Memory B cell (primary cell): ENCODE measurements around the gene LSM2.
"Not testable (repeated sequence)": the region's sequence is repeated elsewhere in the genome, so short reads cannot be mapped to it uniquely, and the experiment has no call there.

Experiments
- ATAC-seq: fragments of 150-1000 bp; cut with Tn5 transposase; 2 replicates; pipeline ENCODE4 v1.10.0; 2021; ENCODE audit warnings: low read depth, mild to moderate bottlenecking, moderate library complexity
- DNase-seq, 2 donors: peaks; one replicate each; pipeline ENCODE4 v3.0.0; 2022; ENCODE audit warnings: low spot score in 2 of 2
- H3K27ac Mint-ChIP-seq: one replicate; pipeline ENCODE4 v1.8.0; 2022; ENCODE audit warnings: mild to moderate bottlenecking, moderate library complexity, mixed read lengths
- H3K27me3 Mint-ChIP-seq: one replicate; pipeline ENCODE4 v1.8.0; 2022; ENCODE audit warnings: mixed read lengths
- H3K36me3 Mint-ChIP-seq: one replicate; pipeline ENCODE4 v1.8.0; 2022; ENCODE audit warnings: mild to moderate bottlenecking, mixed read lengths
- H3K4me1 Mint-ChIP-seq: one replicate; pipeline ENCODE4 v1.8.0; 2022; ENCODE audit warnings: mixed read lengths
- H3K4me3 Mint-ChIP-seq: one replicate; pipeline ENCODE4 v1.8.0; 2022; ENCODE audit warnings: mild to moderate bottlenecking, moderate library complexity, mixed read lengths
- H3K9me3 Mint-ChIP-seq: one replicate; pipeline ENCODE4 v1.8.0; 2022; ENCODE audit warnings: mixed read lengths

The LSM2 gene

DNA sequence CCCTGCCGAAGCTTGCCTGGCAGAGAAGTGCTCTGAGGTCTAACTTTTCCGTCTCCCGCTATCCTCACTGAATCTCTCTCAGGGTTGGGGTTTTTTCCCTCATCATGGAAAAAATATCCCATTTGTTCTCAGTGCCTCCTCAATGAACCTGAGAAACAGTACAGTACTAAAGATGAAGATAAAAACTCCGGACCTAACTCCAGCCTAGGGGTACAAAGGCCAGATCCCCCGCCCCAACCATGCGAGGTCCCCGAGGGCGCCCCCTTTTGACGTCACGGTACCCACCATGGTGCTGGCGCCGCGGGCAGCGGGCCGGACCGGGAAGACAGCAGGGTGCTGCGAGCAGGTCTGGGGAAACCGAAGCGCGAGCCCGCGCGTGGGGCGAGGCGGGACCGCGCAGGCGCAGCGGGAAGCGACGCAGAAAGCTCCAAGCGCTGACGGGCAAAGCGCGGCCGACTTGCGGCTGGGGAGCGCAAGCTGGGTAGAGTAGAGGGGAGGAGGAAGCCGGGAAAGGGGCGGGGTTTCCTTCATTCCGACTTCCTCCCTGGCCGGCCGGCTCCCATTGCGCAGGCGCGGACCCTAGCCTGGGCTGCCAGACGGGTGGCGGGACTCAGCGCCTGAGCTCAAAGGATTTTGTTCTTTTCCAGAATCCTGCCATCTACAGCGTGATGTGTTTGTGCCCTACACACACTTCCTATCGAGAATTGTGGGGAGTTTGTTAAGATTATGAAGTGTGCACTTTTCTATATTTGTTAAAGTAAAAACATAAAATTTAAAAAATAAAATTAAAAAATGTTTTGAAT, at the start of gene LSM2:
TSS of gene LSM2 (minus strand) at position 497 of the 803 bp plus-strand sequence. CDS start at position 288, 209 bp downstream.
- no peaks in the 10 kb centered on the region for H3K27me3 Mint-ChIP-seq
- H3K27ac Mint-ChIP-seq = peak within 1 kb of the TSS; percentile 93
- peak within 1 kb of the TSS; percentile 88 for H3K4me3 Mint-ChIP-seq
- peaks cover 10% of the 10 kb centered on the region for H3K36me3 Mint-ChIP-seq
- H3K4me1 Mint-ChIP-seq = peaks cover 13% of the 10 kb centered on the region
- ATAC-seq = peak; percentile 97
- H3K9me3 Mint-ChIP-seq = no peaks in the 10 kb centered on the region
- peak; percentile 92 to 95 for DNase-seq

DNA sequence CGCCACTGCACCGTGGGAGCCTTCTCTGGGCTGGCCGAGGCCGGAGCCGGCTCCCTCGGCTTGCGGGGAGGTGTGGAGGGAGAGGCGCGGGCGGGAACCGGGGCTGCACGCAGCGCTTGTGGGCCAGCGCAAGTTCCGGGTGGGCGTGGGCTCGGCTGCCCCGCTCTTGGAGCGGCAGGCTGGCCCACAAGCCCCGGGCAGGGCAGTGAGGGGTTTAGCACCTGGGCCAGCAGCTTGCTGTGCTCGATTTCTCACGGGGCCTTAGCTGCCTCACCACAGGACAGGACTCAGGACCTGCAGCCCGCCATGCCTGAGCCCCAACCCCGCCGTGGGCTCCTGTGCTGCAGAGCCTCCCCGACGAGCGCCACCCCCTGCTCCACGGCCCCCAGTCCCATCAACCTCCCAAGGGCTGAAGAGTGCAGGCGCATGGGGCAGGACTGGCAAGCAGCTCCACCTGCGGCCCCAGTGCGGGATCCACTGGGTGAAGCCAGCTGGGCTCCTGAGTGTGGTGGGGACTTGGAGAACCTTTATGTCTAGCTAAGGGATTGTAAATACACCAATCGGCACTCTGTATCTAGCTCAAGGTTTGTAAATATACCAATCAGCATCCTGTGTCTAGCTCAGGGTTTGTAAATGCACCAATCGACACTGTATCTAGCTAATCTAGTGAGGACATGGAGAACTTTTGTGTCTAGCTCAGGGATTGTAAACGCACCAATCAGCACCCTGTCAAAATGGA, 45.4 kb upstream of the LSM2 start:
- ATAC-seq, H3K27me3 Mint-ChIP-seq, H3K4me3 Mint-ChIP-seq, H3K36me3 Mint-ChIP-seq, H3K27ac Mint-ChIP-seq, H3K9me3 Mint-ChIP-seq, DNase-seq, H3K4me1 Mint-ChIP-seq: not testable (repeated sequence)

DNA sequence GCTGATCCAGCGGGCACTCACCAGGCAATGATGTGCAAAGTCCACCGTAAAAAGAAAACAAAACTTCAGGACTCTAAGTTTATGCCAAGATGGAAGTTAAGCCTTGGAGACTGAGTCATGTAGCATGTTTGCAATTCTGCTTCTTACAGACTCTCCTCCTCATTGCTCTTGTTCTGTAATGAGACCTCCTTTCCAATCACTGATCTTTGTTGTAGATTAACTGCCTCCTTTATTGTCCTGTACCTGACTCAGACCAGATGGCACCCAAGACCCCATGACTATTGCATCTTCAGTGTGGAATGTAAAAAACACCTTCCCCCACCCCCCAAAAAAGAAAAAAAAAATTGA, 44.7 kb upstream of the LSM2 start:
- DNase-seq (no peak), ATAC-seq (no peak)
- no peaks in the 10 kb centered on the region for H3K9me3 Mint-ChIP-seq
- H3K4me3 Mint-ChIP-seq = no peak overlapping the region
- H3K27ac Mint-ChIP-seq = no peak overlapping the region
- no peaks in the 10 kb centered on the region for H3K27me3 Mint-ChIP-seq
- H3K4me1 Mint-ChIP-seq = no peaks in the 10 kb centered on the region
- peaks cover 2% of the 10 kb centered on the region for H3K36me3 Mint-ChIP-seq

DNA sequence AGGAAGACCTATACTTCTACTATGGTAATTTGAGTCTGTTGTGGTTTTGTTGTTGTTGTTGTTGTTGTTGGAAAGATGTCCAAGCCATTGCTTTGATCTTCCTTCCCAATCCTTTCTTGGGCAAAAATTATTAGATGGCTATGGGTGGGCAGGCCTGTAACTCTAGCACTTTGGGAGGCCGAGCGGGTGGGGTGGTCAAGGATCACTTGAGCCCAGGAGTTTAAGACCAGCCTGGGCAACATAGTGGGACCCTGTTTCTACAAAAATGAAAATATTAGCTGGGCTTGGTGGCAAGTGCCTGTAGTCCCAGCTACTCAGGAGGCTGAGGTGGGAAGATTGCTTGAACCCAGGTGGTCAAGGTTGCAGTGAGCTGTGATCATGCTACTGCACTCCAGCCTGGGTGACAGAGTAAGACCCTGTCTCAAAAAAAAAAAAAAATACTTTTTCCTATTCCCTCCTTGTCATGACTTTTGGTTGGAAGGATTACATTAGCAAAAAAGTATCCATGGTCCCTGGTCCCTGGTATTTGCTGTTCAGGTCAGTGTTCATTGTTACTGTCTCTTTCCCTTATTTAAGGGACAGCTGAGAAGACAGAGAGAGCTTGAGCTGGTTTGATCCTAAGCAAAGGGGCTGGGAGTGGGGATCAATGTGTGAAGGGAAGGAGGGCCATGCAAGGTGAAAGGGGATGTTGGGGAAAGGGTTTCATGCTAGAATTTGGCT, 44.2 kb upstream of the LSM2 start:
- Mint-ChIP-seq H3K4me3 (no peak overlapping the region), H3K36me3 (peaks cover 2% of the 10 kb centered on the region), H3K27ac (no peak overlapping the region), H3K4me1 (no peaks in the 10 kb centered on the region), H3K9me3 (no peaks in the 10 kb centered on the region), H3K27me3 (no peaks in the 10 kb centered on the region)
- DNase-seq = no peak
- no peak for ATAC-seq

DNA sequence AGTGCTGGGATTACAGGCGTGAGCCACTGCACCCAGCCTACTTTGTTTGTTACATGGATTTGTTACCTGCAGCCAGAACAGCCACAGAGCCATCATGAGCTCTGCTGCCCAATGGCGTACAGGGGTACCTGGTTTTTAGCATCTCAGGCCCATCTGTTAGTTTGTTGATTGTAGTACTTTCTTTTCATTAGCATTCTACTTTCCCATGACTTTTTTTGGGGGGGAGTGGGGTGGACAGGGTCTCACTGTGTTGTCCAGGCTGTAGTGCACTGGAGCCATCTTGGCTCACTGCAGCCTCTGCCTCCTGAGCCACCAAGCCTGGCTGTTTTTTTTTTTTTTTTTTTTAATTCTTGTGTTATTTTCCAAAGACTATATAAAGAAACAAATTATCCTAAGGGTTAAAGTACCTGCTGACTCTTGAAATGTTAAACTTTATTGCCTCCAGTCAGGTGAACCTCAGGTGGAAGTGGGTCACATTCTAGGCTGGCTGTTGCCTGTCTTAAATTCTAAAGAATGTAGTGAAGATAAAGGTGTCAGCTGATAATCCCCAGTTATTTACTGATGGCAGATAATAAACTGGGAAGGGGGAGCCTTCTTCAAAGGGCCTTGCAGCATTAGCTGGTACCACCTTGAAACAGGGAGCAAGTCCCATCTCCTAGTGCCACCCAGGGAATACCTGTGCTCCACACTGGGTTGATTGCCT, 40.7 kb upstream of the LSM2 start:
- ATAC-seq = no peak
- H3K27ac Mint-ChIP-seq = no peak overlapping the region

DNA sequence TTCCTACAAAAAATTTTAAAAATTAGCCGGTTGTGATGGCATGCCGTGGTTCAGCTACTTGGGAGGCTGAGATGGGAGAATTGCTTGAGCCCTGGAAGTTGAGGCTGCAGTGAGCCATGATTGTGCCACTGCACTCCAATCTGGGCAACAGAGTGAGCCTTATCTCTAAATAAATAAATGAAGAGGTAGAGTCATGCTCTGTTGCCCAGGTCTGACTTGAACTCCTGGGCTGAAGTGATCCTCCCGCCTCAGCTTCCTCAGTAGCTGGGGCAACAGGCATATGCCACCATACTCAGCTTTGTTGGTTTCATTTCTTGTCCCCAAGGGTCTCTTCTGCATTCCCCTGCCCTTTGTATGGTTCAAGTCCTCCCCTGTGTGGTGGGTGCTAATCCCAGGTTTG, 37.7 kb upstream of the LSM2 start:
- Mint-ChIP-seq H3K27me3 (no peaks in the 10 kb centered on the region), H3K4me1 (no peaks in the 10 kb centered on the region), H3K4me3 (no peak overlapping the region), H3K36me3 (peaks cover 5% of the 10 kb centered on the region), H3K9me3 (no peaks in the 10 kb centered on the region), H3K27ac (no peak overlapping the region)
- DNase-seq = no peak
- no peak for ATAC-seq

More for the DNA sequence above, 40.7 kb upstream of the LSM2 start:
- no peaks in the 10 kb centered on the region for H3K9me3 Mint-ChIP-seq
- no peaks in the 10 kb centered on the region for H3K4me1 Mint-ChIP-seq
- DNase-seq = no peak
- peaks cover 3% of the 10 kb centered on the region for H3K36me3 Mint-ChIP-seq
- H3K4me3 Mint-ChIP-seq = no peak overlapping the region
- no peaks in the 10 kb centered on the region for H3K27me3 Mint-ChIP-seq

DNA sequence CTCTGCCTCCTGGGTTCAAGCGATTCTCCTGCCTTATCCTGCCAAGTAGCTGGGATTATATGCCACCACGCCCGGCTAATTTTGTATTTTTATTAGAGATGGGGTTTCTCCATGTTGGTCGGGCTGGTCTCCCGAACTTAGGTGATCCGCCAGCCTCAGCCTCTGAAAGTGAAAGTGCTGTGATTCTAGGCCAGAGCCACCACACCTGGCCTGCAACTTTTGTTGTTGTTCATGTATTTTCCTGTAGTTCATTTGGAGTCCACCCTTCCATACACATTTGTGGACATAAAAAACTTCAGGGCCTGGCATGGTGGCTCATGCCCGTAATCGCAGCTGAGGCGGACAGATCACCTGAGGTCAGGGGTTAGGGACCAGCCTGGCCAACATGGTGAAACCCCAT, 35.3 kb upstream of the LSM2 start:
- Mint-ChIP-seq H3K27me3 (no peaks in the 10 kb centered on the region), H3K9me3 (no peaks in the 10 kb centered on the region), H3K4me3 (no peak overlapping the region), H3K27ac (no peak overlapping the region), H3K4me1 (peaks cover 8% of the 10 kb centered on the region), H3K36me3 (peaks cover 15% of the 10 kb centered on the region)
- ATAC-seq (no peak), DNase-seq (no peak)

DNA sequence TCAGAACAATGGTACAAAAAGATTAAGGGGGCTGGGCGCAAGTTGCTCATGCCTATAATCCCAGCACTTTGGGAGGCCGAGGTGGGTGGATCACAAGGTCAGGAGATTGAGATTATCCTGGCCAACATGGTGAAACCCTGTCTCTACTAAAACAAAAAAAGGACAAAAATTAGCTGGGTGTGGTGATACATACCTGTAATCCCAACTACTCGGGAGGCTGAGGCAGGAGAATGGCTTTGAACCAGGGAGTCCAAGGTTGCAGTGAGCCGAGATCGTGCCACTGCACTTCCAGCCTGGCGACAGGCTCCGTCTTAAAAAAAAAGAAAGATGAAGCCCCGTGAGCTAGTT, 33.0 kb upstream of the LSM2 start:
- ATAC-seq, H3K27me3 Mint-ChIP-seq, H3K27ac Mint-ChIP-seq, H3K9me3 Mint-ChIP-seq, DNase-seq, H3K4me3 Mint-ChIP-seq: not testable (repeated sequence)
- H3K36me3 Mint-ChIP-seq = peaks cover 15% of the 10 kb centered on the region
- peaks cover 24% of the 10 kb centered on the region for H3K4me1 Mint-ChIP-seq

DNA sequence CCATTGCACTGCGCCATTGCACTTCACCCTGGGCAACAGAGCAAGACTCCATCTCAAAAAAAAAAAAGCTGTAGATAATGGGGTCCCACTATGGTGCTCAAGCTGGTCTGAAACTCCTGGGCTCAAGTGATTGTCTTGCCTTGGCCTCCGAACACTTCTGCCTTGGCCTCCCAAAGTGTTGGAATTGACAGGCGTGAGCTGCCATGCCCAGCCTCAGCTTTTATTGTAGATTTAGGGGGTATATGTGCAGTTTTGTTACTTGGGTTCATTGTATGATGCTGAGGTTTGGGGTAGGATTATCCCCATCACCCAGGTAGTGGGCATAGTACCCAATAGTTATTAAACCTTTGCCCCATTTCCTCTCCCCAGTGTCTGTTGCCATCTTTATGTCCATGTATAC, 32.2 kb upstream of the LSM2 start:
- no peak overlapping the region for H3K4me3 Mint-ChIP-seq
- DNase-seq (no peak), ATAC-seq (no peak)
- no peaks in the 10 kb centered on the region for H3K27me3 Mint-ChIP-seq
- H3K27ac Mint-ChIP-seq = no peak overlapping the region
- H3K4me1 Mint-ChIP-seq = peaks cover 24% of the 10 kb centered on the region
- no peaks in the 10 kb centered on the region for H3K9me3 Mint-ChIP-seq
- peaks cover 15% of the 10 kb centered on the region for H3K36me3 Mint-ChIP-seq

DNA sequence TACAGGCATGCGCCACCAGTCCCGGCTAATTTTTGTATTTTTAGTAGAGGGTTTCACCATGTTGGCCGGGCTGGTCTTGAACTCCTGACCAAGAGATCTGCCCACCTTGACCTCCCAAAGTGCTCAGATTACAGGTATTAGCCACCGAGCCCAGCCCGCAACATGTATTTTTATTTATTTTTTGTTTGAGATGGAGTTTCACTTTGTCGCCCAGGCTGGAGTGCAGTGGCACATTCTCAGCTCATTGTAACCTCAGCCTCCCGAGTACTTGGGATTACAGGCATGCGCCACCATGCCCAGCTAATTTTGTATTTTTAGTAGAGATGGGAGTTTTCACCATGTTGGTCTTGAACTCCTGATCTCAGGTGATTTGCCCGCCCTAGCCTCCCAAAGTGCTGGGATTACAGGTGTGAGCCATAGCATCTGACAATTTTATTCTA, 31.4 kb upstream of the LSM2 start:
- Mint-ChIP-seq H3K4me1 (peaks cover 24% of the 10 kb centered on the region), H3K27ac (peak overlapping the region; percentile 99), H3K36me3 (peaks cover 15% of the 10 kb centered on the region), H3K4me3 (peak overlapping the region; percentile 96)
- ATAC-seq, H3K9me3 Mint-ChIP-seq, DNase-seq, H3K27me3 Mint-ChIP-seq: not testable (repeated sequence)

DNA sequence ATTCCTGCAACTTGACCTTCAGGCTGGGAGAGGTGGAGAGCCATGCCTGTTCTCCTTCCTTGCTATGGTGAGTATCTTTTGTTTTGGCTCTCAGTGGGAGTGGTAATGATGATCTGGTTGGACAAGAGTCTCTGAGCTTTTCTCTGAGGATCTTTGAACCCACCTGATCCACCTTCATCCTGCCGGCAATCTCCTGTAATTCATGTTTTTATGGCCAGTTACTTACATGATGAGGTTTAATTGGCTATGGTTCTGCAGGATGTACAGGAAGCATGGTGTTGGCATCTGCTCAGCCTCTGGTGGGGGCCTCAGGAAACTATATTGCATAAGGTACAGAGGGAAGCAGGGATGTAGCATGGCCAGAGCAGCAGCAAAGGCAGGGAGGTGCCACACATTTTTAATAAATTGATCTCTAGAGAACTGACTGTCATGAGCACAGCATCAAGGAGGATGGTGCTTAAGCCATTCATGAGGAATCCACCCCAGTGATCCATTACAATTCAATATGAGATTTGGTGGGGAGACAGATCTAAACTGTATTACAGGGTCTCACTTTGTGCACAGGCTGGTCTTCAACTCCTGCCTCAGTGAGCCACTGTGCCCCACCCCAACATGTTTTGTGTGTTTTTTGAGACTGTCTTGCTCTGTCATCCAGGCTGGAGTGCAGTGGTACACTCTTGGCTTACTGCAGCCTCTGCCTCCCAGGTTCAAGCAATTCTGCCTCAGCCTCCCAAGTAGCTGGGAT, 30.8 kb upstream of the LSM2 start:
- no peaks in the 10 kb centered on the region for H3K27me3 Mint-ChIP-seq
- ATAC-seq = no peak
- H3K36me3 Mint-ChIP-seq = peaks cover 15% of the 10 kb centered on the region
- peaks cover 27% of the 10 kb centered on the region for H3K4me1 Mint-ChIP-seq
- H3K9me3 Mint-ChIP-seq = no peaks in the 10 kb centered on the region
- DNase-seq = no peak
- H3K4me3 Mint-ChIP-seq = peak overlapping the region; percentile 96
- peak overlapping the region; percentile 99 for H3K27ac Mint-ChIP-seq

DNA sequence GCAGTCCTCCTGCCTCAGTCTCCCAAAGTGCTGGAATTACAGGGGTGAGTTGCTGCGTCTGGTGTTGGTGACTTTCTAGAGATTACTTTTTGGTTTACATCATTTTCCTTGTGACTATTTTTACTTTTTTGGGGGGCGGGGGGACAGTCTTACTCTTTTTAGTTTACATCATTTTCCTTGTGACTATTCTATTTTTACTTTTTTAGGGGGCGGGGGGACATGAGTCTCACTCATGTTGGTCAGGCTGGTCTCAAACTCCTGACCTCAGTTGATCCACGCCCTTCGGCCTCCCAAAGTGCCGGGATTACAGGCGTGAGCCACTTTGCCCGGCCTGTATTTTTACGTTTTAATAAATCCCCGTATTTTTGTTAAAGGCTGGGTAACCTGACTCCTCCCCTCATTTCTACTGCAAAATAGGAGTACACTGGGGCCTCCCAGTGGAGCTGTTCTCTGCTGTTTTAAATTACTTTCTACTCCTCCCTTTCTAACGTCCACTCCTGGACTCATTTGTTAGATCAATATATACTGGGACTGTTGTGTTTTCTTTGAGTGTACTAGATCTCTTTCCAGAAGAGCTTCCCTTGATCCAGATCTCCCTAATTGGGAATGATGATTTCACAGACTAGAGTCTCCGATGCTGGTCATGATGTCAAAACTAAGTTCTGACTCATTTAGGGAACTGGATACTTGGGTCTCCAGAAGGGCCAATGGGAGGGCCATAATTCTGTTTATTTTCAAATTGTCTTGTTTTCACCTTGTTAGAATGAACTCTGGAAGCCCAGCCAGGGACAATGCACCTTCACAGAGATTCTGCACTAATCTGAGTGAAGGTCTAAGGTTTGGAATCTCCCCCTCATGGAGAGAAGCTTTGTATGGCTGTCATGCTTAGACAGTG, 30.0 kb upstream of the LSM2 start:
- ATAC-seq (no peak), DNase-seq (no peak)
- Mint-ChIP-seq H3K4me1 (peaks cover 27% of the 10 kb centered on the region), H3K27ac (peak overlapping the region; percentile 99), H3K9me3 (no peaks in the 10 kb centered on the region), H3K27me3 (no peaks in the 10 kb centered on the region), H3K4me3 (peak overlapping the region; percentile 96), H3K36me3 (peaks cover 15% of the 10 kb centered on the region)
